Limb (tissue), 2 donors: Measurements from ENCODE around the gene MPG.

ENCODE experiments used
- DNase-seq, 2 donors: peaks; one replicate each; pipeline ENCODE4 v3.0.0-alpha.2; 2016; ENCODE audit errors: extremely low spot score in 2 of 2

The MPG gene

DNA sequence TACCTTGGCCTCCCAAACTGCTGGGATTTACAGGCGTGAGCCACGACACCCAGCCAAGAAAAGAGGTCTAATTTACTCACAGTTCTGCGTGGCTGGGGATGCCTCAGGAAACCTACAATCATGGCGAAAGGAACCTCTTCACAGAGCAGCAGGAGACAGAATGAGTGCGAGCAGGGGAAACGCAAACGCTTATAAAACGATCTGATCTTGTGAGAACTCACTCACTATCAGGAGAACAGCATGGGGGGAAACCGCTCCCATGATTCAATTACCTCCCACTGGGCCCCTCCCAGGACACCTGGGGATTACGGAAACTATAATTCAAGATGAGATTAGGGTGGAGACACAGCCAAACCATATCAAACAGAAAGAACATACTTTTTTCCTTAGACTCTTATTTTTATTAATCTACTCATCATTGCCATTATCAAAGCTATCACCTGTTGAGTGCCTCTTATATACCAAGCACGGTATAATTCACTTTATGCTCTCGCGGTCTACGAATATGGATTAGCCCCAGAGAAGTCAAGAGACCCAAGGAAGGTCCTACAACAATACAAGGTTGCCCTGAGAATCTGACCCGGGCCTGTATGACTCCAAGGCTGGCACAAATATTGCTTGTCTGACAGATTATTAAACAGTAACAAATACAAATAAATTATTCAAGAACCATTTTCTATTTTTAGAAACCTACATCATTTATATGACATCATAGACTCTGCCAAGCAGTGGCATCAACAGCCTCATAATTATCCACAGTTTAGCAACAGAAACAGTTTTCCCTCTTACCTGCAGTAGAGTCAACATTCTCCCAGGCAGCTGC is 27.0 kb upstream of the MPG start:
- no peak for DNase-seq

DNA sequence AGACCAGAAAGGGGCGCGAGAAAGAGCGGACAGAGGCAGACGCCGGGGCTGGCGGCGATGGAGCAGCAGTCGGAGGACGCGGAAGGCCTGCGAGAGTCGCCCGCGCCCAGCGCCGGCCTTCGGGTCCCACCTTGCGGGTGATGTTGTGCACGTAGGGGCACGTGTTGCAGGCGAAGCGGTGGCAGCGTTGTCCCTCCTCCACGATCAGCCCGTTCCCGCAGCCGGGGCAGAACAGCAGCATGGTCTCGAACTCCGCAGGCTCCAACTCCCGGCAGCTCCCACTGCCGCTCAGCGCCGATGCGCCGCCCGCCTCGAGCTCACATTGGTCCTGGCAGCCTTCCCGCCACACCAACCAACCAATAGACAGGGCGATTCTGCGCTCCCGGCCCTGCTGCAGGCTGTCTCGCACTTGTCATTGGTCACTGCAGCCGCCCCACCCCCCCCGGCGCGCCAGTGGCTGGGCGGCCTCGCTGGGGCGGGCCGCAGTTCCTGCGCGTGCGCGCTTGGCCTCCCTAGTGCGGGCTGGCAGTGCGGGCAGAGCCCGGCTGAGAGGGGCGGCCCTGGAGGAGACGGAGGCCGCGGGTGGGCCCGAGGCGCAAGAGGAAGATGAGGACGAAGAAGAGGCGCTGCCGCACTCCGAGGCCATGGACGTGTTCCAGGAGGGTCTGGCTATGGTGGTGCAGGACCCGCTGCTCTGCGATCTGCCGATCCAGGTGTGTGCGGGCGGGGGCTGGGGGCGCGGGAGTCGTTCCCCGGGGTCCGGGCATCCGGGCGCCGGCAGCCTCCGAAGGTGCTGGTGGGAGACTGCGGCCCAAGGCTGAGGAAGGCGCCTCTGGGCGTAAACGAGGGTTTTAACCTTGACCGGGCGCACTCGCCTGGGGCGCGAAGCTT is 24.4 kb upstream of the MPG start, which contains the start of the genes POLR3K and SNRNP25:
POLR3K (minus strand) TSS at position 263 of the 891 bp plus-strand sequence; CDS start at position 241, 22 bp downstream.
SNRNP25 (plus strand) TSS at position 483 of the 891 bp plus-strand sequence; CDS start at position 672, 189 bp downstream.
- peak; percentile 98 to 99 for DNase-seq

DNA sequence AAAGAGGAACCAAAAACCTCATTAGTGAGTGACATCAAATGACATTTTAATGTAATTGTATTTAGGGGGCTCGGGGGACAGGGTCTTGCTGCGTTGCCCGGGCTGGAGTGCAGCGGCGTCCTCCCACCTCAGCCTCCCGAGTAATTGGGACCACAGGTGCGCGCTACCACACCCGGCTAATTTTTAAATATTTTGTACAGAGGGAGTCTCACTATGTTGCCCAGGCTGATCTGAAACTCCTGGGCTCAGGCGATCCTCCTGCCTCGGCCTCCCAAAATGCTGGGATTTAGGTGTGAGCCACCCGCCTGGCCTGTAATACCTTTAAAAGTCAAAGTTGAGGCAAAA is 23.8 kb upstream of the MPG start:
- DNase-seq: no peak

- no peak for DNase-seq
Observed at GRCh38 chr16:55571-56136, 22.4 kb upstream of the MPG start.

DNA sequence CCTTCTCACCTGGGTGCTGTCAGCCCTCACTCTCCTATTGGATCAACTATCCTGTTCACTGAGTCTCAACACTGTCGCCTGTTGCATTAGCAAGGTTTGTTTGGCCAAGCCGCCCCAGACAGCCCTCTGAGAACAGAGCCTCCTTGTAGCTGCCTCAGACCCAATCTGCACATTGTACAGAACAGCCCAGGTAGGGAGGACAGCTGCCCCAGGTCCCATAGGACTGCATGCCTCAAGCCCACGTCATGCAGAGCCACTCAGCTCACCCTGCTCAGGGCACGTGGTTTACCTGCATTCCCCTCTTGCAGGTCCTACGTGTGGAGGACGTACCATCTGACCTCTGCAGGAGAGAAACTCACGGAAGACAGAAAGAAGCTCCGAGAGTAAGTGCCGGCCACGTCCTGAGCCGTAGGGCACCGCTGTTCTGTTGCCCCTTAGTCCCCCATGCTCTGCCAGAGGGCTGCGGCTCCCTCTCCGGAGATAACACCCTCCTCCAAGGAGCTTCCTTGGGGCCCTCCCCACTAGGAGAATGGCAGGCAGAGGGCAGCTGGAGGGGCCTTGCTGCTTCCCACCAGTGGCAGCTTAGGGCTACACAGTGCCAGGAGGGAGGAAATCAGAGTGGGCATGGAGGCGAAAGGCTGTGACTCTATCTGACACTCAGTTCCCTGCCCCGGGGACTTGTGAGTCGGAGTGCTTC is 21.6 kb upstream of the MPG start:
- DNase-seq: no peak

GRCh38 chr16:57711-58110 is 20.3 kb upstream of the MPG start:
- no peak for DNase-seq

- peak in 1 of 2 donors; percentile 27 for DNase-seq
Observed at GRCh38 chr16:58491-59439, 19.3 kb upstream of the MPG start.

GRCh38 chr16:59440-60059 is 18.5 kb upstream of the MPG start:
- no peak for DNase-seq

DNA sequence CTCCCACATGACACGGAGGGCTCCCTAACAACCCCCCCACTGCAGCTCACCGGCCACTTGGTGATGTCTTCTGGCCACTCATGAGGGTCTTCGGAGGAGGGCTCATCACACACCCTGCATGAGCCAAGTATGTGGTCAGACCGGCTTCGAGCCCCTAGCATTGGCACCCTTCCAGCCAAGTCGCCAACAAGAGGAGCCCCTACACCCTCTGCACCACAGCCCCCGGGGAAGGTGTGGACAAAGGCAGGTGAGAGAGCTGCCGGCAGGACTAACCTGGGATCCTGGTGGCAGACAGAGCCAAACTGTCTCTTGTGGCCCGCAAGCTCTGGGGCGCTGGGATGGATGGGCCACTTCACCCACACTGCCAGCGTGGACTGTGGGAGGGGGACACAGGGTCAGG is 17.9 kb upstream of the MPG start:
- peak in 1 of 2 donors; percentile 28 for DNase-seq

DNA sequence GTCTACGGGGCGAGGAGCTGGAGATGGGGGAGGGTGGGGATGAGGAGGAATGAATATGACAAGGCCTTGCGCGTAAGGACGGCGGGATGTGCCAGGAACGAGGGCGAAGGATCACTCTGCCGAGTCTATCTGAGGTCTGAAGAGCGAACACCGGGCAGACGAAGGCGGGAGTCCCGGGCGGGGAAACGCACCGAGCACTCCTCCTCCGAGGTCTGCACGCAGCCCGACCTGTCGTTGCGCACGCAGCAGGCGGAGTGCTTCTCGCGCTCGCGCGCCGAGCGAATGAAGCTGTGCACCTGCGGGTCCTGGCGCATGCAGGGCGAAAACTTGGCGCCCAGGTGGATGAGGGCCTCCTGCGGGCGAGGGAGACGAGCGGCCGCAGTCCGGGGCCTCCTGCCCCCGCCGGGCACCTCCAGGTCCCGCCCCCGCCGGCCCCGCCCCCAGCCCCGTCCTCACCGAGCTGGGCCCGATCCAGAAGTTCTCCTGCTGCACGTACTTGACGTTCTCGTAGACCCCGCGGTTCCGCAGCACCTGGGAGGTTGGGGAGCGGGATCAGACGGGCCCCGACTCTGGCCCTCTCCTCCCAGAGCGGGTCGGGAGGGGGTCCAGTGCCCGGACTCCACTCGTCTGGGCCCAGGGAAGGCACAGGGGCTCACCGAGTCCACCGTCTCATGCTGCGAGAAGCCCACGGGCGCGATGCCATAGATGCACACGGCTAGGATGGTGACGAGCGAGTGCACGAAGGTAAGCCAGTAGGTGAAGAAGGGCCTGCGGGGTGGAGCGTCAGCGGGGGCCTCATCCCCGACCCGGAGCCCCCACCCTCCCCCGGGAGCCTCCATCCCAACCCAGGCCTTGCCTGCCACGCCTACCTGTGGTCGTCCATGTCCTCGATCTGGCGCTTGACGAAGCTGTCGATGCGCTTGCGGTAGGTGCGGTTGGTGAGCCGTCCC is 16.8 kb upstream of the MPG start:
- DNase-seq: peak in 1 of 2 donors; percentile 29

DNA sequence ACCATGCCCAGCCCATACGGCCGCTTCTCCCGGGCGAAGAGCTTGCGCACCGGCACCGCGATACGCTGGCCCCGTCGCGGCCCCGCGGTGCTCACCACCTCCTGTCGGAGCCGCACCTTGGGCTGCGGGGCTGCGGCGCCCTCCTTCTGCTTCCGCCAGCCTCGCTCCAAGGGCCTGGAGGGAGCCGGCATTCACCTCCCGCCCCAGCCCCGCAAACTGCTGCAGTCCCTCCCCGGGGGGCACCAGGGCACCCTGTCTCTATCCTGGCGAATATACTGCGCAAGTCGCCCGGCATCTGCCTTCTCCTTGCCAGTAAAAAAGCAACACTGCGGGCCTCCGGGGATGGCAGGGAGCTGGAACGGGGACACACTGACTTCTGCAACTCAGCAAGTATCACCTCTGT is 16.1 kb upstream of the MPG start:
- no peak for DNase-seq

DNA sequence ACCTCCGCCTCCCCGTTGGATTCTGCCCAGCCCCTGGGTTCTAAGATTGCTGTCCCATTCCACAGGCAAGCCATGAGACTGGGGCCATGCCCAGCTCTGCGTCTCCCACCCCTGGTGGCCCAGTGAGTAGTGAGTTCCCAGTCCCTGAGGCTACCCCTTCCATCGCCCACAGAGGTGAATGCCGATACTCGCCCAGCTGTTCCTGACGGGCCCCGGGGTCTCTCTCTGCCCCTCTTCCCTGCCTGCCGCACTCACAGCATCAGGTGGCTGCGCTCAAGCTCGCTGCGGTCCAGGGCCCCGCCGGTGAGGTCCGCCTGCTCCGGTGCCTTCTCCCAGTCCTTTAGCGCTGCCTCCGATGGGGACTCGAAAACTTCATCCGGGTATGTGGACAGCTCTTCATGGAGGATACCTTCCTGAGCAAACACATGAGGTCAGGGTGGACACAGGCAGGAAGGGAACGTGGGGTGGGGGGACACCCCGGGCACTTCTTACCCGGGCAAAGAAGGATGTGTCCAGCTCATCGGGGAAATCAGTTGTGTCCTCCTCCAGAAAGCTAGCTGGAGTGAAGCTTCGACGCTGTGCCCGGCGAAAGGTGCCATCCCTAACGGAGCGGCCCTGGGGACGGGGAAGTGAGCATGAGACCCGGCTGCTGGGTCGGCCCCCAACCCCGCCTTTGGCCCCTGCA is 15.6 kb upstream of the MPG start:
- no peak for DNase-seq

DNA sequence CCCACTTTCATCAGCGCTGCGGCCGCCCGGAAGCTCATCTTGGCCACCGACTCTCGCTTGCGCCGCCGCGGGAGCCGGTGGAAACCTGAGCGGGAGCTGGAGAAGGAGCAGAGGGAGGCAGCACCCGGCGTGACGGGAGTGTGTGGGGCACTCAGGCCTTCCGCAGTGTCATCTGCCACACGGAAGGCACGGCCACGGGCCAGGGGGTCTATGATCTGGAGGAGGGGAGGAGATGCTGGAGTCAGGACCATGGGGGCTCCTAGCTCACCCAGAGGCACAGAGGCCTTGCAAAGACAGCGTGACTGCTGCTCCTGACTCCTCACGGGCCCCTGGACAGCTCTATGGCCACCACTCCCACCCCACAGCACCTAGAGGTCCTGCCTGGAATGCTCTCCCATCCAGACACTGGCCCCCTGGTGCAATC is 15.0 kb upstream of the MPG start:
- DNase-seq: no peak

DNA sequence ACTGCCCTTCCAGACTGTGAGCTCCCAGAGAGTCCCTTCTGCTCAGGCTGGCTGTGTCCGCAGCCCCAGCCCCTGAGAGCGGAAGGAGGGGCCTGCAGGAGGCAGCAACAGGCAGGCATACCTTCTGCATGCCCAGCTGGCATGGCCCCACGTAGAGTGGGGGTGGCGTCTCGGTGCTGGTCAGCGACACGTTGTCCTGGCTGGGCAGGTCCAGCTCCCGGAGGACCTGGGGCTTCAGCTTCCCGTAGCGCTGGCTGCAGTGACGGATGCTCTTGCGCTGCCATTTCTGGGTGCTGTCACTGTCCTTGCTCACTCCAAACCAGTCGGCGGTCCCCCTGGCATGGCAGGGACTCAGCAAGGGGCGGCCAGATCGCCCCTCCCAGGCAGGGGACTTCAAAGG is 14.6 kb upstream of the MPG start:
- peak in 1 of 2 donors; percentile 27 for DNase-seq

GRCh38 chr16:63998-64913 is 13.8 kb upstream of the MPG start:
- no peak for DNase-seq

GRCh38 chr16:64914-65255 is 13.1 kb upstream of the MPG start:
- DNase-seq: no peak

DNA sequence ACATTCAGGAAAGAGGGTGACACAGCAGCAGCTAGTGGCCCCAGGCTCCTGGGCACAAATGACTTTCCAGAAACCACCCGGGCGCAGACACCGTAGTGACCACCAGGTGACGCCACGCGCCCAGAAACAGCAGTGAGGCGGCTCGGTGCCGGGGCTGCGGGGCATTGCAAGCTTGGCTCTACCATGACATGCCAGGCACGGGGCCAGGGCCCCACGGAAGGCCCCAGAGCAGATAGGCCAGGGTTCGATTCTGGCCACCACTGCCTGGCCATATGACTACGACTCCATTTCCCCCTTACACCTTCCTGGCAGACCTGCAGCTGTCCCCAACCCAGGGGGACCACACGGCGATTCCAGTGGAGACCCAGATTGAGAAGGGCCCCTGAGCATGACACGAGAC is 12.3 kb upstream of the MPG start:
- DNase-seq: peak; percentile 60 to 87
